Measurements from ENCODE around the gene CPEB3.

DNA sequence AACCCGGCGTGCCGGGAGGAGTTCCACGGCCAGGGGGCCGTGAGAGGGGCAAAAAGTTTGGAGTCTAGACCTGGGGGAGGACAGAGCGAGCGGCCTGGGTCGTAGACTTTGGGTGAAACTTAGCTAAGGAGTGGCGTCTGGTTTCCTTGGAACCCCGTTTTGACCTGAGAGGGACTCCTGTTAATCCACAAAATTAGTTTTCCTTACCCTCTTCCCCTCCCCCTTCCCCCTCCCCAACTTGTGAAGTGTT is 663 bp upstream of the CPEB3 start:
- no peak for TF ChIP-seq EZH2 (IDR thresholded peaks at IDR 0.05)
- TF ChIP-seq POLR2AphosphoS5 (IDR thresholded peaks at IDR 0.05; ENCODE audit: borderline replicate concordance, low read depth, low read length): no peak
